Stimulated activated naive CD8-positive, alpha-beta T cell treated with anti-CD3 and anti-CD28 coated beads, Interleukin-15, amount 100 ng/mL, for 72 hours (primary cell): ENCODE data around the gene TENM4.
A peak's percentile ranks its signal among the peaks of the same experiment; 100 is the strongest.

ENCODE experiments used
- ATAC-seq: fragments of 150-1000 bp; cut with Tn5 transposase; 2 replicates; pipeline ENCODE4 v1.10.0; 2021; ENCODE audit warnings: mild to moderate bottlenecking, moderate library complexity
- DNase-seq, 2 donors: peaks; one replicate each; pipeline ENCODE4 v3.0.0; 2021 to 2022
- H3K27ac Mint-ChIP-seq, 2 donors: one replicate each; pipeline ENCODE4 v1.8.0; 2022; ENCODE audit warnings: mild to moderate bottlenecking in 2 of 2, mixed read lengths in 2 of 2, moderate library complexity in 2 of 2
- H3K27me3 Mint-ChIP-seq: one replicate; pipeline ENCODE4 v1.8.0; 2022; ENCODE audit warnings: mixed read lengths
- H3K4me1 Mint-ChIP-seq: one replicate; pipeline ENCODE4 v1.8.0; 2022; ENCODE audit warnings: mild to moderate bottlenecking, mixed read lengths
- H3K4me3 Mint-ChIP-seq, 2 donors: one replicate each; pipeline ENCODE4 v1.8.0; 2022; ENCODE audit warnings: mild to moderate bottlenecking in 2 of 2, mixed read lengths in 2 of 2, moderate library complexity in 1 of 2
- H3K9me3 Mint-ChIP-seq, 2 donors: one replicate each; pipeline ENCODE4 v1.8.0; 2022; ENCODE audit warnings: mixed read lengths in 2 of 2

The TENM4 gene

DNA sequence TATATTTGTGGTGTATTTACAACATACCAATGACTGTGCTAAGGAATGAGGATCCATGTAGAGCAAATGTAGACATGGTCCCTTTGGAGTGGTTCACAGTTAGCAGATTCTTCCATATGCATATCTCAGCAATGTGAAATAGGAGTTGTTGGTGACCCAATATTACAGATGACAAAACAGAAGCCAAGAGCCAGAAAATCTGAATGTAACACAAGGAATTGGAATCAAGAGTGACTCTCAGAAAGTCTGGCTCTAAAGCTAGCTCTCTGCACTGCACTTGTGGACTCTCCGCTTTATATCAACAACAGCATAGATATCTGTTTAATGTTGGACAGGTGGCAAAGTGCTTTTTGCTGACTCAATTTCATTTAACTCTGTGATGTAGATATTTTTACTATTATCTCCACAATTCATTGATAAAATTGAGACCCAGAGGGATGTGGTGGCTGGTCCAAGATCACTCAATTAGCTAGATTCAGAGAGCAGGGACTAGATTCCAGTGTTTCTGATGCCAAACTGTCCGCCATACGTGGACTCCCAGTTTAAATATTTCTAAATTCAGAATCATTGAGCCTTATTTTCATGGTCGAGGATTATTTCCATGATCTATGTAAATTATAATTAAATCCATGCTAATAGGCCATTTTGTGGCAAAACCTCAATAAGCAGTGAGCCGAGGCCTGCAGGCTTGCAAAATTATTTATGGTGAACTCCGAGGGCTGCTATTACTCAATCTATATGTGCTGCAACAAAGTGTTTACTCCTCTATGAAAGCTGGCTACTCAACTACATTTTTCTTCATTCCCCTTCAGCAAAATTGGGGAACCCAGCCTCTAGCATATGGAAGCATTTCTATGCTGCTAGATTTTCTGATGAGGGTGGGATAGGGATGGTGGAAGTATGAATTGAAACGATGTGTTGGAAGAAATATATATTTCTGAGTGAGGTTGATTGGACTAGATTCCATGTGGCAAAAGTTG lies 21.1 kb upstream of the TENM4 start:
- Mint-ChIP-seq H3K27me3 (no peaks in the 10 kb centered on the region), H3K9me3 (peaks cover 0 to 6% of the 10 kb centered on the region in 2 donors), H3K4me1 (no peaks in the 10 kb centered on the region), H3K27ac (no peak overlapping the region), H3K4me3 (no peak overlapping the region)
- ATAC-seq (no peak), DNase-seq (no peak)

DNA sequence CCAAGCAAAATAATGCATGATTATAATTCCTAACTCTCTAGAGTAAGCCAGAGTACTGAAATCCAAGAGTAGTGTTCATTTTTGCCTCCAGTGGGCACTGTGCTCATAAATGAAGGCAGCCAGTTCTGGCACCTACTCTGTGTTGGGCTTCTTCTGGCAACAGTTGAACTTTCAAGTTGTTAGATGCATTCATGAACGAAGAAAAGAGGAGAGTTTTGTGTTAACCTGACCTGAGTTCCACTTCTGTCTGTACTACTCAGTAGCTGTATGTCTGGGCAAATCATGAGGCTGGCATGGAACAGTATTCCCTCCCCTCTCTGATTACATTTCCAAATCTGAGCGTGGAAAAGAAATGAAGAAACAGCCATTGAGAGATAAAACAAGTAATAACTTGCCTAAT lies 20.3 kb upstream of the TENM4 start:
- H3K27ac Mint-ChIP-seq: no peak overlapping the region
- peaks cover 0 to 6% of the 10 kb centered on the region in 2 donors for H3K9me3 Mint-ChIP-seq
- H3K4me1 Mint-ChIP-seq: no peaks in the 10 kb centered on the region
- DNase-seq (no peak), ATAC-seq (no peak)
- H3K4me3 Mint-ChIP-seq: no peak overlapping the region
- H3K27me3 Mint-ChIP-seq: peaks cover 6% of the 10 kb centered on the region

DNA sequence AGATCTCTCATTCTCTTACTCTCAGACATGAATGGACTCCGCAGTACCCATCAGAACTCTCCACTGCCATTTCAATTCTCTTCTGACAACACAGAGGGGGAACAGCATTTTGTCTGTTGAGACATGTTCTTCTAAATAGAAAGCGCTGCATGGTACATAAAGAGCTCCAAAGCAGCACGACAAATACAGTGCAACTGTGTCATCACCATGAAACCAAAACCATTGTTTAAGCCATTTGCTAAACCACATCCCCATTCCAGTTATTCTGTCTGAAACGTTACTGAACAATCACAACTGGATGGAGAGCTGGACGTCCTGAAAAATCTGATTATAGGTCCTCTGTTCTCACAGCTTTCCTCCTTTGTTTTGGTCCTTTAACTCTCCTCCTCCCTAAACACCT lies 17.9 kb upstream of the TENM4 start:
- ATAC-seq: no peak
- H3K4me3 Mint-ChIP-seq: no peak overlapping the region

DNA sequence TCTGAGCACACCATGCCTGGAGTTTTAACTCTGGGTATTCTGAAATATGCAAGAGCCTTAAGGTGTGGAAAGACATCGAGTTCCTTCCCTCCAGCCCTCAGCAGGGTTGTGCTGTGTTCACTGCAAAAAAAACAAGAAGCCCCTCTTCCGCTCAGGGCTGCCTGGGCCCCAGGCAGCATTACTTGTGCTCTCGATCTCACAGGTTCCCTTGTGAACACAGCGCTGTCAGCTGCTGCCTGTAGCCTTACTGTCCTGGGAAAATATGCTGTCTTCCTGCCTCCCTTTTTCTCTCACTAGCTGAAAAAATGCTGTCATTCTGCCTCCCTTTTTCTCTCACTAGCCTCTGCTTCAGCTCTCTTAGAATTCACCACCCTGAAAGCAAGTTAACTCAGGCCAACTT lies 15.7 kb upstream of the TENM4 start:
- no peak overlapping the region for H3K27ac Mint-ChIP-seq
- H3K4me3 Mint-ChIP-seq: no peak overlapping the region
- DNase-seq (no peak), ATAC-seq (no peak)
- H3K27me3 Mint-ChIP-seq: peaks cover 26% of the 10 kb centered on the region
- peaks cover 0 to 6% of the 10 kb centered on the region in 2 donors for H3K9me3 Mint-ChIP-seq
- H3K4me1 Mint-ChIP-seq: no peaks in the 10 kb centered on the region

More for the DNA sequence above, 17.9 kb upstream of the TENM4 start:
- Mint-ChIP-seq H3K27ac (no peak overlapping the region), H3K4me1 (no peaks in the 10 kb centered on the region), H3K9me3 (peaks cover 0 to 6% of the 10 kb centered on the region in 2 donors), H3K27me3 (peaks cover 26% of the 10 kb centered on the region)
- DNase-seq: no peak

DNA sequence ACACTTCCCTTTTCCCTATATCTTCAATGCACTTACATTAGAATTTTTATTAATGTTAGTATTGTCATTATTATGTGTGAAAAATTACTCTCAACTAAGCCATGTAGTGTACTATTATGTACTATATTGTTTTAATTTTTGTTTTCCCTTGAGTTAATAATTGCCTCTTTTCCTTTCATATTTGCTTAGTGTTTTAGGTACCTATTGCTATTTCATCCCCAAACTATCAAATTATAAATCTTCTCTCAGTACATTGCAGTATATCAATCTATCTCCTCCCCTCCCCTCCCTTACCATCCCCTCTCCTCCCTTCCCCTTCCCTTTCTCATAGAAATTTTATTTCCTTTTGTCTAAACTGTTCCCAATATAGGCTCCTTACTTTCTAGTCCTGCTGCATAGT lies 12.8 kb upstream of the TENM4 start:
- Mint-ChIP-seq H3K4me3 (no peak overlapping the region), H3K27me3 (peaks cover 26% of the 10 kb centered on the region), H3K4me1 (no peaks in the 10 kb centered on the region), H3K27ac (no peak overlapping the region), H3K9me3 (peaks cover 0 to 2% of the 10 kb centered on the region in 2 donors)
- DNase-seq: no peak
- no peak for ATAC-seq

DNA sequence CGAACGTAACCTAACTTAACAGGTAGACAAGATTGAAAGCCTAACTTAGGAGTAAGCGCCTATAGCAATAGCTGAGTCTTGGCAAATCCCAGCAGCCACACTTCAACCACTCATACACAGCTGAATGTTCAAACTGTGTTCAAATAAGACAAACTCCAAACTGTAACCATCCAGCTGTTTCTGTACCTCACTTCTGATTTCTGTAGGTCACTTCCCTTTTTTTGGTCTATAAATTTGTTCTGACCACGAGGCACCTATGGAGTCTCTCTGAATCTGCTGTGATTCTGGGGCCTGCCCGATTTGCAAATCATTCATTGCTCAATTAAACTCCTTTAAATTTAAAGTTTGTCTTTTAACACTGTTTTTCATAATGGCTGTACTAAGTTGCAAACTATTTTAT lies 8.2 kb upstream of the TENM4 start:
- peaks cover 11% of the 10 kb centered on the region for H3K27me3 Mint-ChIP-seq

DNA sequence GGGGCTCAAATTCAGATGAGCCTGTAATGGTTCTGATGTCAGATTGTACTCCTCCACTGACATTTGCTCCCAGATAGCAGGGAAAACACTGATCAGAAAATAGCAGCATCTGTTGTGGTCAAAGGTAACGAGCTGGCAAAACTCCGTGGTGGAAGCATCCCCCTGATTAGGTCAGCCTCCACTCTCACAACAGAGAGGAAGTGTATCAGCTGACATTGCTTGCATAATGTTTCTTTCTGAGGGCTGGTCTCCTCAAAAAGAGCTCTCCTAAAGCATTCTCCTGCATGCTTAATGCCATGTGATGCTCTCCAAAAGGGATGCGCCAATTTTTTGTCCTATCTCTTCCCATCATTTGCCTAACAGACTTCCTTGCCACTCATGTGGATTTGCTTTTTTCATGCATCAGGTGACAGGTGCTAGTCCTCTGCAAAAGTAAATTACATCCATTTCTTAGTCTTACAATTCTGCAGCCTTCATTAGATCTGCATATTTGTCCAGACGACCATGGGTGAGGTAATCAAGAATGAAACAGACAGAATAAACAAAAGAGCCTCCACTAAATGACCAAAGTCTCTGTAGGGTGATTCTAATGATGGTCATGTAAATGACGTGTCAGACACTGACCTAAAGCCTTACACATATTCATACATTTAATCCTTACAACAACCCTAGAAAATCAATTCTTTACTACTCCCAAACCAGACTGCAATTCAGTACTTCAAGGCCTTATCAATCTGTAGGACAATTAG lies 6.4 kb upstream of the TENM4 start:
- no peak overlapping the region for H3K4me3 Mint-ChIP-seq
- ATAC-seq (no peak), DNase-seq (no peak)
- peaks cover 0 to 6% of the 10 kb centered on the region in 2 donors for H3K9me3 Mint-ChIP-seq
- no peaks in the 10 kb centered on the region for H3K4me1 Mint-ChIP-seq
- no peak overlapping the region for H3K27ac Mint-ChIP-seq
- peaks cover 26% of the 10 kb centered on the region for H3K27me3 Mint-ChIP-seq

More for the DNA sequence above, 8.2 kb upstream of the TENM4 start:
- H3K9me3 Mint-ChIP-seq: no peaks in the 10 kb centered on the region
- no peaks in the 10 kb centered on the region for H3K4me1 Mint-ChIP-seq
- no peak overlapping the region for H3K4me3 Mint-ChIP-seq
- no peak overlapping the region for H3K27ac Mint-ChIP-seq
- ATAC-seq (no peak), DNase-seq (no peak)

DNA sequence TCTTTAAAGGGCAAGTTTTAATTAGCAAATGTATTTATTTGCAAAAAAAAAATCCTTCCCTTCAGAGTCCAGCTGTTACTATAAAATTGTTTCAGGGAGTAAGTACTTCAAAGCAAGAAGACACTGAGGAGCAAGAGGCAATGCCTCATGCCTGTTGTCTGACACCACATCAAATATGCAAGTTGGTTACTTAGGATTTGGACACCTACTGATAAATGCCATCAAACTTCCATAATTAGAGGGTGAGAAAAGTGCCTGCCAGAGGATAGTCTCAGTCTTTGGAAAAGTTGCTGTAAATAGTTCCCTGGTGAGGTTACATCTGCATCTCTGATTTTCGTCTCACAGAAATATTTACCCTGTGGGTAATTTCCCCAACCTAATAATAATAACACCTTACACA lies 4.1 kb upstream of the TENM4 start:
- peaks cover 0 to 6% of the 10 kb centered on the region in 2 donors for H3K9me3 Mint-ChIP-seq
- peaks cover 8% of the 10 kb centered on the region for H3K4me1 Mint-ChIP-seq
- DNase-seq (no peak), ATAC-seq (no peak)
- no peak overlapping the region for H3K4me3 Mint-ChIP-seq
- no peak overlapping the region for H3K27ac Mint-ChIP-seq
- peaks cover 47% of the 10 kb centered on the region for H3K27me3 Mint-ChIP-seq

DNA sequence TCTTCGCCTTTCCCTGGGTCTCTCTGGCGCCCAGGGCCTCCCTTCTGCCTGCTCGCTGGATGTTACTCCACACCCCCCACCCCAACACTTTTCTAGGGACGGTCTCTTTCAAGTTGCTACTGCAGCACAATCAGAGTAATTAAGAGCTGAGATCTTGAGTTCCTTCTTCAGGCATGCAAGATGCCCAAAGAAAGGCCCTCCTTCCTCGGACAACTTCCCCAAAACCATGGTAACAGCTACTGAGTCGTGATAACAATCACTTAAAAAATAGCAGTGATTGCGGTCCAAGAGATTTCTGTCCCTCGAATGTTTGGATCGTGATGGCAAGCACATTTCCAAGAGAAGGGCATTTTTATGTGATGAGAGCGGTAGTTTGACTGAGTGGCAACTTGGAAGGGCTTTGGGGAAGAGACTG lies 638 bp upstream of the TENM4 start:
- no peak overlapping the region for H3K27ac Mint-ChIP-seq
- H3K4me3 Mint-ChIP-seq: peak overlapping the region; percentile 19 to 55
- peaks cover 25% of the 10 kb centered on the region for H3K4me1 Mint-ChIP-seq
- H3K27me3 Mint-ChIP-seq: peaks cover 82% of the 10 kb centered on the region
- DNase-seq: no peak
- ATAC-seq: no peak
- peaks cover 0 to 6% of the 10 kb centered on the region in 2 donors for H3K9me3 Mint-ChIP-seq

DNA sequence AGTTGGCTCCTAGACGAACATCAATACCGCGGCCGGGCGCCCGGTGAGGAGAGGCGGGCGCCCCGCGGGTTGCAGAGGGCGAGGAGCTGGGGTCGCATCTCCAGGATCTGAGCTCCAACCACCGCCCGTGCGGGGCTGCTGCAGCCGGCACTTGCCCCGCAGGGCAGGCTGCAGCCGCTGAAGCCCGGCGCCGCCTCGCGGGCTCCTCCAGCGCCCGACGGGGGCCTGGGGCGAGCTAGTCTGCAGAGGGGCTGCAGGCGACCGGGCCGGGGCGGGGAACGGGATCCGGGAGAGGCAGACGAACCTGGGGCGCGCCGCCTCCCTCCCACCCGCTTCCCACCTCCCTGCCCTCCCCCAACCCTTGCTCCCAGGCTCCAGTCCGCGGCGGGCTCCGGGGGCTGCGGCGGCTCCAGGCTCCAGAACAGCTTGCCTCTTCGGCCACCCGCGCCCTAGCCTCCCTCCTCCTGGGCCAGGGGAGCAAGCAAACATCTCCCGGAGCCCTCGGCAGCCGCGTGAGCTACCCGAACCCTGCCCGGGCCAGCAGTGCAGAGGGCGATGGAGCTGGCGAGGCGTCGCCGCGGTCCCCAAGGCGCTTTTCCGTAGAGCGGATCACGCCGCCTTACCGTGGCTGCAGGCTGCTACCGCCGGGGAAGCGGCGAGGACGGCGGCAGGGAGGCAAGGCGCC lies 802 bp downstream of the TENM4 start:
- Mint-ChIP-seq H3K9me3 (peaks cover 0 to 6% of the 10 kb centered on the region in 2 donors), H3K4me1 (peaks cover 25% of the 10 kb centered on the region), H3K27ac (no peak overlapping the region), H3K27me3 (peaks cover 88% of the 10 kb centered on the region), H3K4me3 (peak overlapping the region in 1 of 2 donors; percentile 27)
- ATAC-seq: no peak
- DNase-seq: peak in 1 of 2 donors; percentile 1

DNA sequence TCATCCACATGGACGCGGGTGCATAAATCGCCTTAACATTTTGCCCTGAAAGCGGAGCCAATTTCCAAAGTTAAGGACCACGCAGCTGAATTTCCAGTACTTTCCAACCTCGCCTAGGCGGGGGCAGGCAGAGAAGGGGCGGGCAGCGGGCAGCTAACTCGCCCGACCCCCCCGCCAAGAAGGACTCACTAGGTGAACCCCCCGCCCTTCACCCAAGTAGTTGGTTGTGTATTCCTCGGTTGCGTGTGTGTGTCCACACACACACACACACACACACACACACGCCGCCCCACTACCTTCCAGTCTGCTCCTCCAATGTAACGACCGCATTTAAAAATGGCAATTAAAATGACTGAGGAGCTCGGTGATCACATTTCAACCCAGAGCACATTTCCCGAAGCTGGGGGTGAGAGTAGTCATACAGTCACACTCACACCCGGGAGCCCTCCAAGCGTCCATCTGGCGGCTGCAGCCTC lies 1.4 kb downstream of the TENM4 start:
- Mint-ChIP-seq H3K27ac (no peak overlapping the region), H3K4me3 (no peak overlapping the region), H3K27me3 (peaks cover 92% of the 10 kb centered on the region), H3K4me1 (peaks cover 25% of the 10 kb centered on the region), H3K9me3 (peaks cover 0 to 6% of the 10 kb centered on the region in 2 donors)
- no peak for DNase-seq
- ATAC-seq: no peak

DNA sequence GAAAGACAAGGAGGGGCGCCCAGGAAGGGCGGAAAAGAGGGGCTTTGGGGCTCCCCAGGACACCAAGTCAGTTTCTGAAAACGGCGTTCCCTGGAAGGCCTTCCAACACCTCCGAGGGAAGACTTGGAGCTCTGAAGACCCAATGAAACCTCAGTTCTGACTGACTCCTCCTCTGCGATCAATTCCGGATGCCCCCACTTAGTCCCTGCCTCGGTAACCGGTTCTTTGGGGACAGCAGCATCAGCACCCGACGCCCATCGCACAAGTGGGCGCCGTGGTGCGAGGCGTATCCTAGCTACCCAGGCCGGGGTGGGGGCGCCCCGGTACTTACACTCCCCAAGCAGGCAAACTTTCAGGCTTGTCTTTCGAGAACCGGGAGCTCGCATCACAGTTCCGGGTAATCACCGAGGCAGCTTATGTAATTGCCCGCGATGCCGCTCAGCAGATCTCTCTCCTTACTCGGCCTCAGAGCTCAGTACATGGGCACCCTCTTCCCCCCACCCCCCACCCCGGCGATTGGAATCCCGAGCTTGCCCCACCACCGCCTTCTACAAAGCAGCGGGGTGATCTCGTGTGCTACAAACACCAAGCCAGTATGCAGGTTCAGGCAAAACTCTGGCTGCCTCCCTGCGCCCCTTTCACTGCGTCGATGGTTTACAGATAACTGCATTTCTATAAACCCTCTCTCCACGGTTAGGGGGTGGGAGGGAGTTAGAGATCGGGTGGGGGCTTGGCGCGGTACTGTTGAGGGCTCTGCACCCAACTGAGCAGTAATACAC lies 2.0 kb downstream of the TENM4 start:
- peaks cover 0 to 6% of the 10 kb centered on the region in 2 donors for H3K9me3 Mint-ChIP-seq
- peaks cover 96% of the 10 kb centered on the region for H3K27me3 Mint-ChIP-seq
- ATAC-seq (no peak), DNase-seq (no peak)
- no peak overlapping the region for H3K4me3 Mint-ChIP-seq
- H3K27ac Mint-ChIP-seq: no peak overlapping the region
- peaks cover 25% of the 10 kb centered on the region for H3K4me1 Mint-ChIP-seq

DNA sequence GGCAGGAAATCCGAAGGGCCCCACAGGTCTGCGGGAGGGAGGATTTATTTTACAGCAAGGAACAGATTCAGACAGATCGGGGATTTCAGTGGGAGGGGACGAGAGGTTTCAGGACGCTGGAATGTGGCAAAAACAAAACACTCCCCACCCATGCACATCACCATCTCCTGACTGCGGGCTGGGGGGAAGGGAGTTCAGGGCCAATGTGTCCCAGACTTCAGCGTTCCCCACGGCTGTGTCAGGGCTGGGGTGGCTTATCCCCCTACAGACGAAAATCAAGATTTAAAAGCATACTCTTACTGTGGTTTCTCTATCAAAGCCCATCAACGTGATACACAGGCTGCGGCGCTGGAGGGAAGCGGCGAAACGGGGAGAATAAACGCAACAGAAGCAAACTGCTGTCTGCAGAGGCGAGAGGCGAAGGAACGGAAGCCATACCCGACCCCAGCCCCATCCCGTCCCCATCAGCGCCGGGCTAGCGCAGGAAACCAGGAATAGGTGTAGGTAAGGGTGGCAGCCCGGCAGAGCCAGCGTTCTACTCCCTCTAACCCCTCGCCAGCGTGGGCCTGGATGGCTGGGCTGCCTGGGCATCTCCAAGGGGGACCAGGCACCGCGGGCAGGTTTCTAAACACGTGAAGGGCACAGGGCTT lies 2.7 kb downstream of the TENM4 start:
- Mint-ChIP-seq H3K27ac (peak overlapping the region in 1 of 2 donors; percentile 42), H3K4me1 (peaks cover 25% of the 10 kb centered on the region), H3K27me3 (peaks cover 96% of the 10 kb centered on the region), H3K9me3 (no peaks in the 10 kb centered on the region), H3K4me3 (peak overlapping the region; percentile 32 to 33)
- ATAC-seq (no peak), DNase-seq (no peak)

DNA sequence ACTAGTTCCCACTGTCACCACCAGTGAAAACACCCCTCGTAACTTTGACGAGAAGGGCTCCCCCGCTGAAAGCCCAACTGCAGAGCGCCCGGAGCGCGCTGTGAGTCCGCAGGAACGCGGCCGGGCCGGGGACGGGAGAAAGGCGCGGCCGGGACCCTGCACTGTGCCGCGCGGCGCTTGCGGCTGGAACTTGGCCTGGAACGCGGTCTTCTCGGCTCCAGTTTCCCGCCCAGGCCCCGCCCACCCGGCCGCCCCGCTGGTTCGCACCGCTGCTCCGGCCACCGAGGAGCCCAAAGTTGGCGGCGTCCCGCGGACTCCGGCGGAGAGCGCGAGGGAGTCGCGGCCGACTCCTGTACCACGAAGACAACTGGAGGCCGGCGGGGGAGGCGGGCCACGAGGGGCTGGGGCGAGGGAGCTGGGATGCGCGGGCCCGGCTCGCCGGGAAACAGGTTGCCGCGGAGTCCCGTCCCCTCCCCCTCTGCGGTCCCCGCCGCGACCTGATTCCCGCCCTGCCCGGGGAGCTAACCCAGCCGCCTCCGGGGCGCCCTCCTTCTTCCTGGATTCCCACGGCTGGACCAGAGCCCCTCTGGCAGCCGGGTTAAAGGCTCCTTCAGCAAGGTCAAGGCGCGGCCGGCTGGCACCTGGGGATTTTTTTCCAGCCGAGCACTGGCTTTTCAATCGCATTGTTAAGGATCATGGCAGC lies 3.4 kb downstream of the TENM4 start:
- H3K4me1 Mint-ChIP-seq: peaks cover 25% of the 10 kb centered on the region
- no peak for ATAC-seq
- H3K9me3 Mint-ChIP-seq: no peaks in the 10 kb centered on the region
- peak overlapping the region; percentile 33 to 37 for H3K4me3 Mint-ChIP-seq
- H3K27ac Mint-ChIP-seq: peak overlapping the region in 1 of 2 donors; percentile 42
- H3K27me3 Mint-ChIP-seq: peaks cover 92% of the 10 kb centered on the region
- no peak for DNase-seq
